GDM1 (cell line): ENCODE data around the gene TIMM8B.
"Not testable (repeated sequence)": the region's sequence is repeated elsewhere in the genome, so short reads cannot be mapped to it uniquely, and the experiment has no call there.

ENCODE experiments used
- DNase-seq: peaks from one replicate; lab custom pipeline; 2025; lab: John Stamatoyannopoulos, UW

Gene TIMM8B

GRCh38 chr11:112073941-112074811, 12.4 kb downstream of the TIMM8B start, which contains the start of the genes NKAPD1 and PIH1D2:
TSS of gene NKAPD1 (plus strand) at chr11:112074299. CDS start at chr11:112075575, 1,276 bp downstream.
TSS of gene PIH1D2 (minus strand) at chr11:112074017. CDS start at chr11:112073174, 843 bp downstream.
- DNase-seq: peak; percentile 69

DNA sequence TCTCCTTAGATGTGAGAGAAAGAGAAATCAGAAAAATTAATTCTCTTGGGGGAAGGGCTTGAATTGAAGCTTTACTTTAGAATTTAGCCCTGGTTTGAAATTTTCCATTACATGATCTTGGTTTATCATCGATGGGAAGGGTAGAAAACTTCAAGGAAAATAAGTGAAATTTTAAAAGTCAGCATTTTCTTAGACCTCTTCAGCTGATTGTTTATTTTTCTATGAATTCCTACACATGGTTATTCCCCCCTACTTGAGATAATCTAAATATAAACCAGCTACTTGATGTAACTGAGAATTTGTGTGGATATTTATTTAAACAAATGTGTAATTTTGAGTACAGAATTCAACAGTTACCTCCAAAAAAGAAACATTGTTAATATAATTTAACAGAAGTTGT, 23.6 kb downstream of the TIMM8B start:
- DNase-seq: no peak

DNA sequence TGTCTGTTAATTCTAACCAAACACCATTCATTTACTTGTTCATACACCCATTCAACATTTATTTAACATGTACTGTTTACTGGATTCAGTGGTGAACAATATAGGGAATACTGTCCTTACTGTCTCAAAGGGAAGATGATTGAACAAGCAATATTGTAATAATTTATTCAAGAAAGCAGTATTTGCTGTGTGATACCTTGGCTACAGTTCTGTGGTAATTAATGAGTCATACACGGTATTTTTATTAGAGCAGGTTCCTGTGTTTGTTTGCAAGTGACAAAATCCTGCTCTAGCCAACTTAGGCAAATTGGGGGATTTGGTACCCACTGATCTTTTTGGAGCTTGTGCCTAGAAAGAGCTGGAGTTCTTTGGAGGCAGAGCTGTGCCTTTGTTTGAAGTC, 28.5 kb downstream of the TIMM8B start:
- DNase-seq: no peak

- DNase-seq: no peak
Measured at GRCh38 chr11:112057170-112057569, 29.4 kb downstream of the TIMM8B start.

DNA sequence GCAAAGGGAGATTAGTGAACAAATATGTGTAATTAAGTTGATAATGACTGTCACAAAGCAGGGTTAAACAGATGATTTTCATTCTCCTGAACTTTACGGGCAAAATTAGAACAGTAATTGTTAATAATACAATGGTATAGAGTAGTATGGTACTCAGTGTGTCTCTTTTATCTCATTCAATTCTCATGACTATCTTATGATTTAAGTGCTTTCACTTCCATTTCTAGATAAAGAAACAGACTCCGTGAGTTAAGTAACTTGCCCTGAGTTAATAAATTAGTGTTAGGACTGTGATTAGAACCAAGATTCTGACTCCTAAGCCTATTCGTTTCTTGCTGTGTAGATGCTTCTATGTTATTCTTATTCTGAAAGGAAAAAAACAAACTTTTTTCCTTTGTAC, 34.8 kb downstream of the TIMM8B start:
- DNase-seq: no peak

- no peak for DNase-seq
Measured at GRCh38 chr11:112050721-112051120, 35.8 kb downstream of the TIMM8B start.

DNA sequence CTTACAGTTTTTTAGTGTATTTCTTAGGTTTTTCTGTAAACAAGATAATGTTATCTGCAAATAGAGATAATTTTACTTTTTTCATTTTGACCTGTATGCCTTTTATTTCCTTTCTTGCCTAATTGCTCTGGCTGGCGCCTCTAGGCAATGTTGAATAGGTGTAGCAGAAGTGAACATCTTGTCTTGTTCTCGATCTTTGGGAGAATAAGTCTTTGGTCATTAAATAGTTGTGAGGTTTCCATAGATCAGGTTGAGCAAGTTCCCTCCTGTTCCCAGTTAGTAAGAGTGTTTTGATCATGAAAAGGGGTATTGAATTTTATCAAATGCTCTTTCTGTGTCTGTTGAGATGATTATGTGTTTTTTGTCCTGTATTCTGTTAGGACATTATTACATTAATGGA, 36.8 kb downstream of the TIMM8B start:
- DNase-seq: no peak

DNA sequence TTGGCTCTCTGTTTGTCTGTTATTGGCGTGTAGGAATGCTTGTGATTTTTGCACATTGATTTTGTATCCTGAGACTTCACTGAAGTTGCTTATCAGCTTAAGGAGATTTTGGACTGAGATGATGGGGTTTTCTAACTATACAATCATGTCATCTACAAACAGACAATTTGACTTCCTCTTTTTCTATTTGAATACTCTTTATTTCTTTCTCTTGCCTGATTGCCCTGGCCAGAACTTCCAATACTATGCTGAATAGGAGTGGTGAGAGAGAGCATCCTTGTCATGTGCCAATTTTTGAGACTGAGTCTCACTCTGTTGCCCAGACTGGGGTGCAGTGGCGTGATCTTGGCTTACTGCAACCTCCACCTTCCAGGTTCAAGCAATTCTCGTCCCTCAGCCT, 38.3 kb downstream of the TIMM8B start:
- not testable (repeated sequence) for DNase-seq

DNA sequence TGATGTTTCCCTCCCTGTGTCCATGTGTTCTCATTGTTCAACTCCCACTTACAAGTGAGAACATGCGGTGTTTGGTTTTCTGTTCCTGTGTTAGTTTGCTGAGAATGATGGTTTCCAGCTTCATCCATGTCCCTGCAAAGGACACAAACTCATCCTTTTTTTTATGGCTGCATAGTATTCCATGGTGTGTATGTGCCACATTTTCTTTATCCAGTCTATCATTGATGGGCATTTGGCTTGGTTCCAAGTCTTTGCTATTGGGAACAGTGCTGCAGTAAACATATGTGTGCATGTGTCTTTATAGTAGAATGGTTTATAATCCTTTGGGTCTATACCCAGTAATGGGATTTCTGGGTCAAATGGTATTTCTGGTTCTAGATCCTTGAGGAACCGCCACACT, 39.9 kb downstream of the TIMM8B start:
- DNase-seq: not testable (repeated sequence)

DNA sequence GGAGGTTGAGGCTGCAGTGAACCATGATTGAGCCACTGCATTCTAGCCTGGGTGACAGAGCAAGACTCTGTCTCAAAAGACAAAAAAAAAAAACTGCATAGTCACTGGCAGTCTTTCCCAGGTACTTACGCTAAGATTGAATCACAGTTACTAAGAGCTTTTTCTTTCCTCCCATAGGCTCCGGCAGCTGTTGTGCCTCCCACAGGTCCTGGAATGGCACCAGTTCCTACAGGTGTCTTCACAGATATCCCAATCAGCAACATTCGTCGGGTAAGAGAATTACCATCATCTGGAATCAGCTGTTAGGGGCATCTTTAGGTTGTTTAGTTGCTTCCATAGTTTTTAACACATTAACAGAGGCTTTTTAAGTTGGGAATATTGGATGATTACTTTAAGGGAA, 41.6 kb downstream of the TIMM8B start:
- DNase-seq: no peak

GRCh38 chr11:112042961-112043304, 43.6 kb downstream of the TIMM8B start:
- DNase-seq: no peak

GRCh38 chr11:112042161-112042960, 44.2 kb downstream of the TIMM8B start:
- DNase-seq: peak; percentile 1

GRCh38 chr11:112037527-112037926, 49.0 kb downstream of the TIMM8B start:
- no peak for DNase-seq
